ENCODE data around the gene GTF2F1. TPM values are rescaled to one million over a fixed set of nuclear protein-coding genes. Genes with fewer than 3 reads are reported as not detected.
"Not testable (repeated sequence)": the region's sequence is repeated elsewhere in the genome, so short reads cannot be mapped to it uniquely, and the experiment has no call there.

The GTF2F1 gene
- total and polyA plus RNA-seq, 2 donors (not counting 1 experiment from before 2014, with no cell fraction given): 41.0 to 56.5 TPM

DNA sequence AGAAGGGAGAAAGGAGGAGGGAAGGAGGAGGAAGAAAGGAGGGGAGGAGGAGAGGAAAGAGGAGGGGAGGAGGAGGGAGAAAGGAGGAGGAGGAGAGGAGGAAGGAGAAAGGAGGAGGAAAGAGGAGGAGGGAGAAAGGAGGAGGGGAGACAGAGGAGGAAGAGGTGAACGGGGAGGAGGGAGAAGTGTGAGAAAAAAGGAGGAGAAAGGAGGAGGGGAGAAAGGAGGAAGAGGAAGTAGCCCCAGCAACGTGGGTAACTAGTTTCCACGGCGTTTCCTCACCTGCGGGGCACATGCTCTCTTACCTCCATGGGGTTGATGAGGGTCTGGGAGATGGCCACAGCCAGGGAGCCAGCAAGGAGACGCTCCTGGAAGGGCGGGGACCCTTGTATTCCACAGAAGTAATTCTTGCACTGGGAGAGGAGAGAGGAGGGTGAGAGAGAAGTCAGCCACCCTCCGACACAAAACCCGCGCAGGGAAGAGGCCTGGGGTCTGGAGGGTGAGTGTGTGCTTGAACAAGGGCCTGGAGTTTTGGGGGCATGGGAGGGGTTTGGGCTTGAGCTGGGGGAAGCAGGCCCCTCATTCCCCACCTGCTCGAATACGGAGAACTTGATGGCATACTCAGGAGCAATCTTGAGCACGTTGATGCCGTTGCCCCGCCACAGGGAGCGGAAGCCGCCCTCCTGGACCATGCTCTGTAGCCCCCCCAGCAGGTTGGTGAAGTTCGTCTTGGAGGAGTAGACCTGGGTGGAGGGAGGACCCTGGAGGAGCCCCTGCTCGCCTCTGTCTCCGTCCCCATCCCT is 36.7 kb upstream of the GTF2F1 start:
- Histone ChIP-seq H3K4me2 (replicated peaks; ENCODE audit: low read depth, low read length, poor library complexity, severe bottlenecking) (no peak overlapping the region), H3K36me3 (replicated peaks in 1 of 2; ENCODE audit: control extremely low read depth in 1 of 2, control insufficient read depth in 1 of 2, extremely low read depth in 1 of 2, insufficient read depth in 2 of 2, low read length in 1 of 2) (no peaks in the 10 kb centered on the region), H3K79me2 (ENCODE audit: control insufficient read depth, insufficient read depth, low read length) (no peaks in the 10 kb centered on the region), H4K20me1 (ENCODE audit: control insufficient read depth, insufficient read depth, low read length, poor library complexity, severe bottlenecking) (no peaks in the 10 kb centered on the region), H3K27me3 (replicated peaks in 1 of 4; ENCODE audit: control extremely low read depth in 1 of 4, control insufficient read depth in 3 of 4, insufficient read depth in 4 of 4, low read length in 3 of 4) (no peaks in the 10 kb centered on the region), H3K4me3 (ENCODE audit: control extremely low read depth in 1 of 5, extremely low read depth in 1 of 5, insufficient read depth in 1 of 5, low read depth in 2 of 5, low read length in 4 of 5) (no peak overlapping the region), H3K9ac (ENCODE audit: low read length) (no peak overlapping the region), H2AFZ (ENCODE audit: insufficient read depth, low read depth, low read length, poor library complexity, severe bottlenecking) (peak overlapping the region; percentile 74), H3K4me1 (ENCODE audit: control insufficient read depth in 2 of 2, insufficient read depth in 2 of 2, low read length in 2 of 2) (peaks cover 7 to 17% of the 10 kb centered on the region in 2 donors), H3K27ac (ENCODE audit: low read length in 2 of 2) (no peak overlapping the region), H3K9me3 (ENCODE audit: control extremely low read depth in 1 of 3, control insufficient read depth in 2 of 3, insufficient read depth in 1 of 3, low read length in 2 of 3) (peaks cover 0 to 19% (median 0%) of the 10 kb centered on the region in 3 donors)
- intact Hi-C loops (cut with micrococcal nuclease): no loop called here
- H3K9me3 Mint-ChIP-seq (ENCODE audit: insufficient read depth): no peaks in the 10 kb centered on the region
- 64% methylated on average over 18 of the region's 20 CpGs for WGBS (ENCODE audit: insufficient coverage)
- POLR2A ChIA-PET: no interaction called here
- no peaks in the 10 kb centered on the region for H3K27me3 Mint-ChIP-seq
- no peak overlapping the region for H3K4me3 Mint-ChIP-seq
- DNase-seq (peak; percentile 21), ATAC-seq (ENCODE audit: low read depth) (no peak)
- no peak overlapping the region for H3K27ac Mint-ChIP-seq
- H3K4me1 Mint-ChIP-seq: peaks cover 9% of the 10 kb centered on the region
- CTCF ChIA-PET: no interaction called here
- TF ChIP-seq, protein P1, sequence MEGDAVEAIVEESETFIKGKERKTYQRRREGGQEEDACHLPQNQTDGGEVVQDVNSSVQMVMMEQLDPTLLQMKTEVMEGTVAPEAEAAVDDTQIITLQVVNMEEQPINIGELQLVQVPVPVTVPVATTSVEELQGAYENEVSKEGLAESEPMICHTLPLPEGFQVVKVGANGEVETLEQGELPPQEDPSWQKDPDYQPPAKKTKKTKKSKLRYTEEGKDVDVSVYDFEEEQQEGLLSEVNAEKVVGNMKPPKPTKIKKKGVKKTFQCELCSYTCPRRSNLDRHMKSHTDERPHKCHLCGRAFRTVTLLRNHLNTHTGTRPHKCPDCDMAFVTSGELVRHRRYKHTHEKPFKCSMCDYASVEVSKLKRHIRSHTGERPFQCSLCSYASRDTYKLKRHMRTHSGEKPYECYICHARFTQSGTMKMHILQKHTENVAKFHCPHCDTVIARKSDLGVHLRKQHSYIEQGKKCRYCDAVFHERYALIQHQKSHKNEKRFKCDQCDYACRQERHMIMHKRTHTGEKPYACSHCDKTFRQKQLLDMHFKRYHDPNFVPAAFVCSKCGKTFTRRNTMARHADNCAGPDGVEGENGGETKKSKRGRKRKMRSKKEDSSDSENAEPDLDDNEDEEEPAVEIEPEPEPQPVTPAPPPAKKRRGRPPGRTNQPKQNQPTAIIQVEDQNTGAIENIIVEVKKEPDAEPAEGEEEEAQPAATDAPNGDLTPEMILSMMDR (IDR thresholded peaks at IDR 0.05): no peak
- TF ChIP-seq EZH2 (IDR thresholded peaks at IDR 0.05; ENCODE audit: borderline replicate concordance, insufficient read depth, low read depth, low read length, poor library complexity, severe bottlenecking): no peak

DNA sequence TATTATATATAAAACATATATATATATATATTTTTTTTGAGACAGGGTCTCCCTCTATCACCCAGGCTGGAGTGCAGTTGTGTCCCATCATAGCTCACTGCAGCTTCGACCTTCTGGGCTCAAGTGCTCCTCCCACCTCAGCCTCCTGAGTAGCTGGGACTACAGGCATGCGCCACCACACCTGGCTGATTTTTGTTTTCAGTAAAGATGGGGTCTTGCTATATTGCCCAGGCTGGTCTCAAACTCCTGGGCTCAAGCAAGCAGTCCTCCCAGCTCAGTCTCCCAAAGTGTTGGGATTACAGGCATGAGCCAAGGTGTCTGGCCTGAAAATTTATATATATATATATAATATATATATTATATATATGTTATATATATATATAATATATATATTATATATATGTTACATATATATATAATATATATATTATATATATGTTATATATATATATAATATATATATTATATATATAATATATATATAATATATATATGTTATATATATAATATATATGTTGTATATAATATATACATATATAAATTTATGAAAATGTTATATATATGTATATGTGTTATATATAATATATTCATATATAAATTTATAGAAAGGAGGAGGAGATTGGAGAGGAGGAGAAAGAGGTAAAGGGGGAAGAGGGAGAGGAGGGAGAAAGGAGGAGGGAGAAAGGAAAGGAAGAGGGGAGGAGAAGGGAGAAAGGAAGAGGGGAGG is 35.9 kb upstream of the GTF2F1 start:
- H3K4me3 Mint-ChIP-seq; POLR2A ChIA-PET; DNase-seq; H3K27ac ChIP-seq (ENCODE audit: low read length in 2 of 2); H3K36me3 ChIP-seq (replicated peaks in 1 of 2; ENCODE audit: control extremely low read depth in 1 of 2, control insufficient read depth in 1 of 2, extremely low read depth in 1 of 2, insufficient read depth in 2 of 2, low read length in 1 of 2); H3K9ac ChIP-seq (ENCODE audit: low read length); H4K20me1 ChIP-seq (ENCODE audit: control insufficient read depth, insufficient read depth, low read length, poor library complexity, severe bottlenecking); ATAC-seq (ENCODE audit: low read depth); H3K9me3 Mint-ChIP-seq (ENCODE audit: insufficient read depth); H3K27me3 Mint-ChIP-seq; H3K27ac Mint-ChIP-seq; H3K79me2 ChIP-seq (ENCODE audit: control insufficient read depth, insufficient read depth, low read length); H3K4me1 Mint-ChIP-seq; H3K4me2 ChIP-seq (replicated peaks; ENCODE audit: low read depth, low read length, poor library complexity, severe bottlenecking); intact Hi-C loops (cut with micrococcal nuclease); CTCF ChIA-PET; H3K27me3 ChIP-seq (replicated peaks in 1 of 4; ENCODE audit: control extremely low read depth in 1 of 4, control insufficient read depth in 3 of 4, insufficient read depth in 4 of 4, low read length in 3 of 4); H3K4me3 ChIP-seq (ENCODE audit: control extremely low read depth in 1 of 5, extremely low read depth in 1 of 5, insufficient read depth in 1 of 5, low read depth in 2 of 5, low read length in 4 of 5): not testable (repeated sequence)
- Histone ChIP-seq H3K4me1 (ENCODE audit: control insufficient read depth in 2 of 2, insufficient read depth in 2 of 2, low read length in 2 of 2) (peaks cover 7 to 19% of the 10 kb centered on the region in 2 donors), H2AFZ (ENCODE audit: insufficient read depth, low read depth, low read length, poor library complexity, severe bottlenecking) (peak overlapping the region; percentile 74), H3K9me3 (ENCODE audit: control extremely low read depth in 1 of 3, control insufficient read depth in 2 of 3, insufficient read depth in 1 of 3, low read length in 2 of 3) (peaks cover 0 to 19% (median 0%) of the 10 kb centered on the region in 3 donors)
- 80% methylated on average over 2 of the region's 2 CpGs for WGBS (ENCODE audit: insufficient coverage)
